HG03565 (cell line): ENCODE data around the gene CLEC18A.
"Not testable (repeated sequence)": the region's sequence is repeated elsewhere in the genome, so short reads cannot be mapped to it uniquely, and the experiment has no call there.

Experiments used
- ATAC-seq: cut with Tn5 transposase; IDR thresholded peaks from one replicate; pipeline ENCODE4 v1.9.1; 2021; ENCODE audit warnings: mild to moderate bottlenecking, moderate library complexity; ENCODE audit not compliant: unreplicated experiment

CLEC18A gene

GRCh38 chr16:69951017-69951671 is at the start of gene CLEC18A:
TSS of gene CLEC18A (plus strand) at chr16:69951334. CDS start at chr16:69951367, 33 bp downstream.
- ATAC-seq, result not testable (repeated sequence)

- no peak for ATAC-seq
These were observed 47.2 kb upstream of the CLEC18A start for GRCh38 chr16:69903865-69904415.

- no peak for ATAC-seq
These were observed 46.5 kb upstream of the CLEC18A start for GRCh38 chr16:69904495-69905170.

- no peak for ATAC-seq
These were observed 46.0 kb upstream of the CLEC18A start for GRCh38 chr16:69905171-69905555.

GRCh38 chr16:69906838-69907401 is 44.2 kb upstream of the CLEC18A start:
- no peak for ATAC-seq

GRCh38 chr16:69909043-69909442 is 42.1 kb upstream of the CLEC18A start:
- ATAC-seq, result no peak

GRCh38 chr16:69909760-69910159 is 41.4 kb upstream of the CLEC18A start:
- no peak for ATAC-seq

- ATAC-seq, result no peak
These were observed 40.2 kb upstream of the CLEC18A start for GRCh38 chr16:69910964-69911363.

GRCh38 chr16:69916462-69916861 is 34.7 kb upstream of the CLEC18A start:
- ATAC-seq, result no peak

- ATAC-seq, result no peak
These were observed 33.8 kb upstream of the CLEC18A start for GRCh38 chr16:69917311-69917710.

GRCh38 chr16:69917739-69918138 is 33.4 kb upstream of the CLEC18A start:
- ATAC-seq, result no peak

GRCh38 chr16:69918241-69918640 is 32.9 kb upstream of the CLEC18A start:
- no peak for ATAC-seq

- no peak for ATAC-seq
These were observed 30.0 kb upstream of the CLEC18A start for GRCh38 chr16:69921127-69921526.

GRCh38 chr16:69922200-69922599 is 28.9 kb upstream of the CLEC18A start:
- ATAC-seq, result no peak

- ATAC-seq, result no peak
These were observed 26.9 kb upstream of the CLEC18A start for GRCh38 chr16:69924041-69924775.

- no peak for ATAC-seq
These were observed 26.4 kb upstream of the CLEC18A start for GRCh38 chr16:69924777-69925191.

- ATAC-seq, result no peak
These were observed 25.8 kb upstream of the CLEC18A start for GRCh38 chr16:69925311-69925710.

- no peak for ATAC-seq
These were observed 24.9 kb upstream of the CLEC18A start for GRCh38 chr16:69926241-69926640.

- ATAC-seq, result no peak
These were observed 23.9 kb upstream of the CLEC18A start for GRCh38 chr16:69927056-69927757.

- no peak for ATAC-seq
These were observed 22.2 kb upstream of the CLEC18A start for GRCh38 chr16:69928856-69929400.
